T47D (cell line): ENCODE results near the gene HOGA1.

ENCODE experiments used
- DNase-seq, 2 experiments: peaks; one replicate each; pipeline versions ENCODE4 v3.0.0 to v3.0.0-alpha.2; 2011 to 2012; ENCODE audit warnings: low read depth in 1 of 2, low spot score in 1 of 2
- JUND ChIP-seq: IDR thresholded peaks from 2 replicates; pipeline ENCODE4 v1.6.1; 2012; ENCODE audit warnings: low read depth
- in situ Hi-C: cut with HindIII; loops from 2 replicates; pipeline ENCODE4 v1.10.0; 2016; ENCODE audit warnings: low sequenced_read_pairs, low pct_unique_long_range_greater_than_20kb

HOGA1 gene

GRCh38 chr10:97563337-97563736 is 20.9 kb upstream of the HOGA1 start:
- no peak for DNase-seq
- no peak for TF ChIP-seq JUND
- in situ Hi-C loops, result no loop called here

GRCh38 chr10:97564776-97565175 is 19.4 kb upstream of the HOGA1 start:
- in situ Hi-C loops, result no loop called here
- no peak for TF ChIP-seq JUND
- DNase-seq, result no peak

- no peak for DNase-seq
- no peak for TF ChIP-seq JUND
- in situ Hi-C loops, result no loop called here
Measured at GRCh38 chr10:97566336-97566996, 17.7 kb upstream of the HOGA1 start.

GRCh38 chr10:97567891-97568290 is 16.3 kb upstream of the HOGA1 start:
- in situ Hi-C loops, result no loop called here
- DNase-seq, result no peak
- TF ChIP-seq JUND, result no peak

- in situ Hi-C loops, result no loop called here
- no peak for DNase-seq
- TF ChIP-seq JUND, result no peak
Measured at GRCh38 chr10:97570146-97570788, 13.9 kb upstream of the HOGA1 start.

GRCh38 chr10:97570789-97571471 is 13.3 kb upstream of the HOGA1 start:
- TF ChIP-seq JUND, result no peak
- DNase-seq, result peak in 1 of 2 experiments; percentile 19
- in situ Hi-C loops, result no loop called here

- peak in 1 of 2 experiments; percentile 85 for DNase-seq
- in situ Hi-C loops, result no loop called here
- no peak for TF ChIP-seq JUND
Measured at GRCh38 chr10:97571622-97572021, 12.6 kb upstream of the HOGA1 start.

GRCh38 chr10:97572214-97572989 is 11.8 kb upstream of the HOGA1 start, which contains the start of gene ANKRD2:
Gene ANKRD2 (plus strand): TSS chr10:97572779. CDS start chr10:97572789, 10 bp downstream.
- in situ Hi-C loops, result no loop called here
- no peak for TF ChIP-seq JUND
- peak; percentile 79 to 93 for DNase-seq

- no peak for DNase-seq
- in situ Hi-C loops, result no loop called here
- no peak for TF ChIP-seq JUND
Measured at GRCh38 chr10:97573021-97573420, 11.2 kb upstream of the HOGA1 start.

GRCh38 chr10:97573672-97574071 is 10.5 kb upstream of the HOGA1 start:
- DNase-seq, result no peak
- in situ Hi-C loops, result no loop called here
- no peak for TF ChIP-seq JUND

GRCh38 chr10:97574374-97575126 is 9.6 kb upstream of the HOGA1 start:
- peak; percentile 99 for TF ChIP-seq JUND
- peak; percentile 97 to 99 for DNase-seq
- in situ Hi-C loops, result no loop called here
